PC-3 (cell line): ENCODE measurements around the gene UBA3.

Experiments
- CTCF ChIP-seq: fragments of 300-600 bp; sonication (generic); conservative IDR thresholded peaks from 2 replicates; pipeline ENCODE4 v1.5.1; 2017; ENCODE audit warnings: antibody characterized with exemption, low read depth, mild to moderate bottlenecking, low read length
- EZH2 ChIP-seq: fragments of 300-600 bp; sonication (generic); IDR thresholded peaks from one replicate; pipeline ENCODE4 v1.6.1; 2017; ENCODE audit warnings: antibody characterized with exemption, mild to moderate bottlenecking, low read length; ENCODE audit not compliant: unreplicated experiment
- EZH2phosphoT487 ChIP-seq: fragments of 300-600 bp; sonication (generic); IDR thresholded peaks from 2 replicates; pipeline ENCODE4 v1.6.1; 2018; ENCODE audit warnings: mild to moderate bottlenecking, antibody characterized with exemption, low read length, borderline replicate concordance

GRCh38 chr3:69121513-69121912, 41.3 kb upstream of the UBA3 start:
- no peak for TF ChIP-seq CTCF
- TF ChIP-seq EZH2 = no peak
- TF ChIP-seq EZH2phosphoT487 = no peak
